Measurements from ENCODE around the gene GADL1. TPM values are rescaled to one million over a fixed set of nuclear protein-coding genes. Genes with fewer than 3 reads are reported as not detected.

GADL1 gene
- total RNA-seq, 1 donor = 0.18 TPM

- no peak overlapping the region for H3K4me3 ChIP-seq (ENCODE audit: low read depth, low read length)
- TF ChIP-seq CTCF (IDR thresholded peaks at IDR 0.05; ENCODE audit: insufficient read depth, low read length) = no peak
- DNase-seq (ENCODE audit: low read depth) = no peak
Measured at GRCh38 chr3:30933478-30934207, 39.2 kb upstream of the GADL1 start.

- no peak overlapping the region for H3K4me3 ChIP-seq (ENCODE audit: low read depth, low read length)
- TF ChIP-seq CTCF (IDR thresholded peaks at IDR 0.05; ENCODE audit: insufficient read depth, low read length) = no peak
- no peak for DNase-seq (ENCODE audit: low read depth)
Measured at GRCh38 chr3:30932513-30933098, 38.1 kb upstream of the GADL1 start.

- TF ChIP-seq CTCF (IDR thresholded peaks at IDR 0.05; ENCODE audit: insufficient read depth, low read length) = no peak
- DNase-seq (ENCODE audit: low read depth) = peak; percentile 76
- no peak overlapping the region for H3K4me3 ChIP-seq (ENCODE audit: low read depth, low read length)
Measured at GRCh38 chr3:30924763-30925162, 30.3 kb upstream of the GADL1 start.

GRCh38 chr3:30919564-30919963 lies 25.1 kb upstream of the GADL1 start:
- no peak for TF ChIP-seq CTCF (IDR thresholded peaks at IDR 0.05; ENCODE audit: insufficient read depth, low read length)
- DNase-seq (ENCODE audit: low read depth) = no peak
- H3K4me3 ChIP-seq (ENCODE audit: low read depth, low read length) = no peak overlapping the region

- no peak for TF ChIP-seq CTCF (IDR thresholded peaks at IDR 0.05; ENCODE audit: insufficient read depth, low read length)
- H3K4me3 ChIP-seq (ENCODE audit: low read depth, low read length) = no peak overlapping the region
- DNase-seq (ENCODE audit: low read depth) = no peak
Measured at GRCh38 chr3:30918761-30919160, 24.3 kb upstream of the GADL1 start.

- peak; percentile 28 for DNase-seq (ENCODE audit: low read depth)
Measured at GRCh38 chr3:30915782-30916181, 21.3 kb upstream of the GADL1 start.

More at GRCh38 chr3:30915782-30916181, 21.3 kb upstream of the GADL1 start:
- TF ChIP-seq CTCF (IDR thresholded peaks at IDR 0.05; ENCODE audit: insufficient read depth, low read length) = no peak
- no peak overlapping the region for H3K4me3 ChIP-seq (ENCODE audit: low read depth, low read length)
